ENCODE data around the gene PLD5.
"Not testable (repeated sequence)": the region's sequence is repeated elsewhere in the genome, so short reads cannot be mapped to it uniquely, and the experiment has no call there.

PLD5 gene

GRCh38 chr1:242206994-242207393, 317.5 kb downstream of the PLD5 start:
- no peak for DNase-seq

GRCh38 chr1:242205622-242206489, 318.6 kb downstream of the PLD5 start:
- DNase-seq, result no peak

GRCh38 chr1:242203262-242203661, 321.2 kb downstream of the PLD5 start:
- no peak for DNase-seq

GRCh38 chr1:242201090-242201489, 323.4 kb downstream of the PLD5 start:
- DNase-seq, result no peak

- DNase-seq, result no peak
Measured at GRCh38 chr1:242199776-242200458, 324.6 kb downstream of the PLD5 start.

GRCh38 chr1:242197907-242198820, 326.3 kb downstream of the PLD5 start:
- no peak for DNase-seq

GRCh38 chr1:242196914-242197313, 327.6 kb downstream of the PLD5 start:
- no peak for DNase-seq

GRCh38 chr1:242196101-242196500, 328.4 kb downstream of the PLD5 start:
- no peak for DNase-seq

GRCh38 chr1:242189591-242189990, 334.9 kb downstream of the PLD5 start:
- no peak for DNase-seq

- no peak for DNase-seq
Measured at GRCh38 chr1:242187816-242188215, 336.7 kb downstream of the PLD5 start.

- DNase-seq, result no peak
Measured at GRCh38 chr1:242187171-242187570, 337.3 kb downstream of the PLD5 start.

GRCh38 chr1:242185731-242186130, 338.8 kb downstream of the PLD5 start:
- no peak for DNase-seq

GRCh38 chr1:242184955-242185354, 339.5 kb downstream of the PLD5 start:
- DNase-seq, result no peak

GRCh38 chr1:242179767-242180166, 344.7 kb downstream of the PLD5 start:
- not testable (repeated sequence) for DNase-seq

- no peak for DNase-seq
Measured at GRCh38 chr1:242178924-242179708, 345.4 kb downstream of the PLD5 start.

GRCh38 chr1:242178436-242178835, 346.1 kb downstream of the PLD5 start:
- DNase-seq, result no peak

GRCh38 chr1:242162140-242162539, 362.4 kb downstream of the PLD5 start:
- no peak for DNase-seq

GRCh38 chr1:242147096-242147976, 377.2 kb downstream of the PLD5 start:
- DNase-seq, result no peak

GRCh38 chr1:242146652-242147051, 377.8 kb downstream of the PLD5 start:
- no peak for DNase-seq

GRCh38 chr1:242140836-242141235, 383.7 kb downstream of the PLD5 start:
- DNase-seq, result no peak

- DNase-seq, result no peak
Measured at GRCh38 chr1:242139986-242140385, 384.5 kb downstream of the PLD5 start.

Measured in CD4-positive, alpha-beta T cell treated with Interleukin-1 beta for 1 hour (primary cell).